HL-60 (cell line): Measurements from ENCODE around the gene CCNE1.

ENCODE experiments used
- CTCF ChIP-seq: IDR thresholded peaks from one replicate; pipeline ENCODE4 v1.5.1; 2011; ENCODE audit warnings: low read length, control low read depth, inconsistent platforms; ENCODE audit not compliant: insufficient read depth
- POLR2AphosphoS5 ChIP-seq: IDR thresholded peaks from 2 replicates; pipeline ENCODE4 v1.6.1; 2012; ENCODE audit warnings: low read depth
- REST ChIP-seq: IDR thresholded peaks from 2 replicates; pipeline ENCODE4 v1.6.1; 2012; ENCODE audit warnings: low read depth; ENCODE audit not compliant: insufficient replicate concordance

GRCh38 chr19:29773141-29773540 is 38.6 kb upstream of the CCNE1 start:
- TF ChIP-seq POLR2AphosphoS5 (no peak), REST (no peak), CTCF (no peak)
